Activated CD4-positive, alpha-beta T cell treated with anti-CD3 and anti-CD28 coated beads, Interleukin-2, amount 50 U/mL, for 4 hours (primary cell): ENCODE measurements around the gene ATP6V0A1.

Source experiments
- DNase-seq, 2 experiments: peaks; one replicate each; pipeline ENCODE4 v3.0.0-alpha.2; 2020

ATP6V0A1 gene

DNA sequence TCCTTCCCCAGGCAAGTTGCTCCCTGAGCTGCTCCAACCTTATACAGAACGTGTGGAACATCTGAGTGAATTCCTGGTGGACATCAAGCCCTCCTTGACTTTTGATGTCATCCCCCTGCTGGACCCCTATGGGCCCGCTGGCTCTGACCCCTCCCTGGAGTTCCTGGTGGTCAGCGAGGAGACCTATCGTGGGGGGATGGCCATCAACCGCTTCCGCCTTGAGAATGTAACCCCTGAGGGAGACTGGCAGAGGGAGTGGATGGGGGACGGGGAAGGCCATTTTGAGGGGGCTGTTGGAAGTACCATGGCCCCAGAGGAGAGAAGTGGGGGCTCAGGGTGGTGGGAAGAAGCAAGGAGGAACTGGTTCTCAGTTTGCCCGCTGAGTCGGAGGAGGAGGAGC lies 105.3 kb downstream of the ATP6V0A1 start:
- no peak for DNase-seq

GRCh38 chr17:42564815-42565522 lies 106.3 kb downstream of the ATP6V0A1 start:
- no peak for DNase-seq

DNA sequence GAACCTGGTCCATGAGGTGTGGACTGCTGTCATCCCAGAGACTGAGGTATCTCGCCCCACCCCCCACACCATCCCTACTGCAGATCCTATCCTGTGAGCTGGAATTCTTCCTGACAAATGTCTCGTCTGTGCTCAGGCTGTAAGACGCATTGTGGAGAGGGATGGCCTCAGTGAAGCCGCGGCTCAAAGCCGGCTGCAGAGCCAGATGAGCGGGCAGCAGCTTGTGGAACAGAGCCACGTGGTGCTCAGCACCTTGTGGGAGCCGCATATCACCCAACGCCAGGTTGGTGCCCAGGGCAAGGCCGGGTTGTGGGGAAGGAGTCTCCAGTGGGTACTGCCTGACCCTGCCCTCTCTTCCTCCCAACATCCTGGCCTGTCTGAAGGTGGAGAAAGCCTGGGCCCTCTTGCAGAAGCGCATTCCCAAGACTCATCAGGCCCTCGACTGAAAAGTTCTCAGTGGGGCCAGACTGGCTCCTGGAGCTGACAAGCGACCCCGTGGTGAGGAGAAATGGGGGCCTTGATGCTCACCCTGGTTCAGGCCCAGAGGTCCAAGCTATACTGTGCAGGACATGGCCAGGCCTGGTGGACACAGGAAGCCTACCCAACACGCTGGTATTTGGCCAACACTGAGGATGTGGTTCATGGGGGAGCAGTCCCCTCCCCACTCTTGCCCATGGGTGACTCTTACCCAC lies 107.0 kb downstream of the ATP6V0A1 start:
- no peak for DNase-seq

DNA sequence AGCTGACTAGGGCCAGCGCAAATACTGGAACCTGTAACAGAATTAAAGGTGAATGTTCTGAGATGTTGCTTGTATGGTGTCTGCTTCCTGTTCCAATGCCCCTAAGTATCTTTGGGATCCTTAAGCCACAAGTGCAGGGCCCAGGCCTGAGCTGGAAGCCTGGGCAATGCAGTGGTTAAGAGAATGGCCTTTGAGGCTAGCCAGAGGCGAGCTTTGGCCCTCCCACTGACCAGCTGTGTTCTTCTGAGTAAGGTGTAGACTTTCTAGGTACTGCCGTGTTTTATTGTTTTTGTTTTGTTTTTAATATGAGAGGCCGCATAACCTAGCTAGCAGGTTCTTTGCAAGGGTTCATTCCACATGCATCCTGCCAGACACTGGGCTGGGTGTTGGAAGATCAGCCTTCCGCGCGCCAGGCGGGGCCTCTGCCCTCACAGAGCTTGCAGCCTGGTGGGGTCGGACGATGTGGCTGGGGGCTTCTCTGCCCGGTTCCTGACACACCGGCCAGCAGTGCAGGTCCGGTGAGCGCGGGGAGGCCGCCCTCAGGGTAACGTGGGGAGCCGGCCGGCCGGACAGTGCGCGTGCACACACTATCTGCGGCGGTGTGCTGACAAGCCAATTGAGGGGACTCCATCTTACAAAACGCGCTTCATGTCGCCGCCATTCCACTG lies 107.7 kb downstream of the ATP6V0A1 start:
- no peak for DNase-seq

- peak; percentile 81 to 87 for DNase-seq
Observed at GRCh38 chr17:42566883-42567573, 108.3 kb downstream of the ATP6V0A1 start, which contains the start of gene MLX. TSS of gene MLX (plus strand) at chr17:42567100. CDS start at chr17:42567125, 25 bp downstream.

GRCh38 chr17:42568341-42569111 lies 109.8 kb downstream of the ATP6V0A1 start:
- no peak for DNase-seq

- no peak for DNase-seq
Observed at GRCh38 chr17:42571435-42572225, 113.0 kb downstream of the ATP6V0A1 start.
